ENCODE measurements around the gene ARHGAP24.

DNA sequence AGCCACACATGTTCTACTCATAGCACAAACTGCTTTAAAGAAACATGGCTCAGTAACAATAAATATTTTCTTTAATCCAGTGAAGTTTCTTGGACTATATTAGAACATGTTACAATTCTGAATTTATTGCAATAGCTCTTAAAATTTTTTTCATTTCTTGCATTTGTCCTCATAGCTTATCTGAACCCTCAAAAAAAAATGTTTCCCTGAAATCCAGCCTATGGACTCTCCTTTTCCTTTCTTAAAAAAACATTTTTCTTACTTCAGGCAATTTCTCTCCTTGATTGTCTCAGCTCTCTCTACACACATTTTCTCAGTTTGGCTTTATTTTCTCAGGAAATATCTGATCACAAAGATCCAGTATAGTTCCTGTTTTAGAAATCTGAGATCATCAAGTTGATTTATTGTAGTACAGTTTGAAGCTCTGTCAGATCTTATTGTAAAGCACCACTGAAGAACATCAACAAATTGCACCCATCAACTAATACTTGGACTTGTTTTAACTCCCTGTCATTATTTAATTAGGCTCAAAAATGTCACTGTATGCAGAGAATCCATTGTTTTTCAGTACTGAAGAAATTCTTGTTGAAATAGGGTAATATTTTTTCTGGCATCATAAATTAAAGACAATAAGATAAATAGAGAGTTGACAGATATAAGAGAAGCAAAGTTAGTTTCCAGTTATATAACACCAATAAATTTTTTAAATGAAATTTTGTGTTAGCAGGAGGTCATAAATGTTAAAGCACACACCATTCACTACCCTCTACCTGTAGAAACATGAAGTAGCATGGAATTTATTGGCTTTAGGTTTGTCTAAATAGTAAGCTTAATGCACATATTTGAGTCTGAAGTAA lies 317.7 kb downstream of the ARHGAP24 start:
- TF ChIP-seq POLR2AphosphoS5 (IDR thresholded peaks at IDR 0.05; ENCODE audit: low read depth, low read length) (no peak), TAF1 (IDR thresholded peaks at IDR 0.05; ENCODE audit: borderline replicate concordance, insufficient read depth, low read length) (no peak), SIN3A (IDR thresholded peaks at IDR 0.05; ENCODE audit: borderline replicate concordance, insufficient read depth, low read length) (no peak)
- TF ChIP-seq, protein P1, sequence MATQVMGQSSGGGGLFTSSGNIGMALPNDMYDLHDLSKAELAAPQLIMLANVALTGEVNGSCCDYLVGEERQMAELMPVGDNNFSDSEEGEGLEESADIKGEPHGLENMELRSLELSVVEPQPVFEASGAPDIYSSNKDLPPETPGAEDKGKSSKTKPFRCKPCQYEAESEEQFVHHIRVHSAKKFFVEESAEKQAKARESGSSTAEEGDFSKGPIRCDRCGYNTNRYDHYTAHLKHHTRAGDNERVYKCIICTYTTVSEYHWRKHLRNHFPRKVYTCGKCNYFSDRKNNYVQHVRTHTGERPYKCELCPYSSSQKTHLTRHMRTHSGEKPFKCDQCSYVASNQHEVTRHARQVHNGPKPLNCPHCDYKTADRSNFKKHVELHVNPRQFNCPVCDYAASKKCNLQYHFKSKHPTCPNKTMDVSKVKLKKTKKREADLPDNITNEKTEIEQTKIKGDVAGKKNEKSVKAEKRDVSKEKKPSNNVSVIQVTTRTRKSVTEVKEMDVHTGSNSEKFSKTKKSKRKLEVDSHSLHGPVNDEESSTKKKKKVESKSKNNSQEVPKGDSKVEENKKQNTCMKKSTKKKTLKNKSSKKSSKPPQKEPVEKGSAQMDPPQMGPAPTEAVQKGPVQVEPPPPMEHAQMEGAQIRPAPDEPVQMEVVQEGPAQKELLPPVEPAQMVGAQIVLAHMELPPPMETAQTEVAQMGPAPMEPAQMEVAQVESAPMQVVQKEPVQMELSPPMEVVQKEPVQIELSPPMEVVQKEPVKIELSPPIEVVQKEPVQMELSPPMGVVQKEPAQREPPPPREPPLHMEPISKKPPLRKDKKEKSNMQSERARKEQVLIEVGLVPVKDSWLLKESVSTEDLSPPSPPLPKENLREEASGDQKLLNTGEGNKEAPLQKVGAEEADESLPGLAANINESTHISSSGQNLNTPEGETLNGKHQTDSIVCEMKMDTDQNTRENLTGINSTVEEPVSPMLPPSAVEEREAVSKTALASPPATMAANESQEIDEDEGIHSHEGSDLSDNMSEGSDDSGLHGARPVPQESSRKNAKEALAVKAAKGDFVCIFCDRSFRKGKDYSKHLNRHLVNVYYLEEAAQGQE (IDR thresholded peaks at IDR 0.05; ENCODE audit: insufficient read depth in 1 of 2, low read depth in 2 of 2, low read length in 2 of 2) = no peak
